HG02610 (cell line): ENCODE data around the gene TPD52L2.

Experiments used
- ATAC-seq: cut with Tn5 transposase; IDR thresholded peaks from one replicate; pipeline ENCODE4 v1.9.1; 2021; ENCODE audit warnings: mild to moderate bottlenecking, moderate library complexity; ENCODE audit not compliant: unreplicated experiment

The TPD52L2 gene

GRCh38 chr20:63930971-63931553 is 66.0 kb downstream of the TPD52L2 start:
- ATAC-seq = no peak

GRCh38 chr20:63931735-63932134 is 66.7 kb downstream of the TPD52L2 start:
- no peak for ATAC-seq

GRCh38 chr20:63932606-63933160 is 67.6 kb downstream of the TPD52L2 start:
- no peak for ATAC-seq

GRCh38 chr20:63933646-63934045 is 68.6 kb downstream of the TPD52L2 start:
- no peak for ATAC-seq

- ATAC-seq = no peak
Observed at GRCh38 chr20:63934271-63935068, 69.4 kb downstream of the TPD52L2 start.

- ATAC-seq = no peak
Observed at GRCh38 chr20:63935447-63935846, 70.4 kb downstream of the TPD52L2 start.

GRCh38 chr20:63937596-63937995 is 72.5 kb downstream of the TPD52L2 start:
- no peak for ATAC-seq

- ATAC-seq = no peak
Observed at GRCh38 chr20:63939061-63939935, 74.2 kb downstream of the TPD52L2 start.

- ATAC-seq = no peak
Observed at GRCh38 chr20:63940071-63940471, 75.0 kb downstream of the TPD52L2 start.

- ATAC-seq = no peak
Observed at GRCh38 chr20:63940472-63941266, 75.6 kb downstream of the TPD52L2 start.
